Mammary microvascular endothelial cell (primary cell): Measurements from ENCODE around the gene LRRC40. TPM values are rescaled to one million over a fixed set of nuclear protein-coding genes. Genes with fewer than 3 reads are reported as not detected.

ENCODE experiments used
- total RNA-seq: library from RNA; depleted of rRNA; stranded (reverse); fragments of >200 nt; gene quantifications from 2 replicates; pipeline ENCODE4 v1.2.3, GENCODE V29; 2015

LRRC40 gene
- 22.9 and 26.2 TPM in 2 replicates for total RNA-seq

GRCh38 chr1:70205434-70206118, at the start of gene LRRC40:
TSS of gene LRRC40 (minus strand) at chr1:70205579. CDS start at chr1:70205540, 39 bp downstream.

GRCh38 chr1:70221238-70222121, 16.1 kb upstream of the LRRC40 start, which contains the start of gene SRSF11:
TSS of gene SRSF11 (plus strand) at chr1:70221380. CDS start at chr1:70221637, 257 bp downstream.

Other genes with a start within 250 kb of the LRRC40 start
- 42.8 and 48.5 TPM in 2 replicates for gene SRSF11, start 15.8 kb upstream of the LRRC40 start, total RNA-seq
- 15.0 and 15.4 TPM in 2 replicates for gene ANKRD13C, start 149.1 kb upstream of the LRRC40 start, total RNA-seq
- gene CTH, start 205.7 kb upstream of the LRRC40 start, total RNA-seq = 1.3 and 1.4 TPM in 2 replicates